NCI-H2171 (cell line): ENCODE data around the gene FGF14.
"Not testable (repeated sequence)": the region's sequence is repeated elsewhere in the genome, so short reads cannot be mapped to it uniquely, and the experiment has no call there.

ENCODE experiments used
- DNase-seq: peaks from one replicate; lab custom pipeline; 2025; lab: John Stamatoyannopoulos, UW

Gene FGF14

DNA sequence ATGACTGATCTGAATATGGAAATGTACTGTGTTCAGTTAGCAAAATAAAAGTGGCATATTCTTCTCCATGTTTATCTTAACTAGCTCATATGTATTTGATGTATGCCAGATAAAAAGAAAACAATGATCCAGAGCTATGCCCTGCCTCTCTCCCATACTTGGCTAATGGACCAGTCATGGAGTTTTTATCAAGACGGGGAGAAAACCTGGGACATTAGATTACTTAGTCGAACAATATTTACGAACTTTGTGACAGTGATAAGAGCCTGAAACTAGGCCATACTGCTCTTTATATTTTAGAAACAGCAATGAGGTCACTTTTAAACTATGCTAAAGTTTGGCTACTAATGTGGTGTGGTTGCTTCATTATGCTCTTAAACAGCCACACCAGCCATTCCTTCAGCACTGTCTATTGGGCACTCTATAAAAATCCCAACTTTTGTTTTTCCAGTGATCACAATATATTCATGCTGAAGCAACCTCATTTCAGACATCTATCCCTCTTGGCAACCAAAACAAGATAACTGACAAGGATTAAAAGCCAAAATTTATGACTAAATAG lies 265.0 kb downstream of the FGF14 start:
- no peak for DNase-seq

DNA sequence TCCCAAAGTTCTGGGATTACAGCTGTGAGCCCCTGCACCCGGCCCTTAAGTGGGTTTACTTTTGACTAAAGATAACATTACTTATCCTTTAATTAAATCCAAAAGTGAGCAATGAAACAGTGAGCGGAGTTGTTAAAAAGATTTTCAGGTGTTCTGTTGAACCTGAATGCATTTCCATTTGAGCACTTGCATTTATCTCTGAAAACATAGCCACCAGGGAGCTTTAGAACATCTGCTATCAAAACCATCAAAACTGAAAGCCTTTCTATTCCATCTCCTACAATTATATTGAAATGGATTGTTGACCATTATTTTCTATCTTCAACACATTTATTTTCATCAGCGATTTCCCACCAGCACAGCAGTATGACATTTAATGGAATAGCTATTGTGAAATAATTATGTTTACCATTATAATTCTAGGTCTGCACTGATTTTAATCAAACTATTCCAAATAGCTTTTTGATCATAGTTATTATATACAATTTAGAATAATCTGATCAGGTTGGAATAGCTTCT lies 269.0 kb downstream of the FGF14 start:
- no peak for DNase-seq

DNA sequence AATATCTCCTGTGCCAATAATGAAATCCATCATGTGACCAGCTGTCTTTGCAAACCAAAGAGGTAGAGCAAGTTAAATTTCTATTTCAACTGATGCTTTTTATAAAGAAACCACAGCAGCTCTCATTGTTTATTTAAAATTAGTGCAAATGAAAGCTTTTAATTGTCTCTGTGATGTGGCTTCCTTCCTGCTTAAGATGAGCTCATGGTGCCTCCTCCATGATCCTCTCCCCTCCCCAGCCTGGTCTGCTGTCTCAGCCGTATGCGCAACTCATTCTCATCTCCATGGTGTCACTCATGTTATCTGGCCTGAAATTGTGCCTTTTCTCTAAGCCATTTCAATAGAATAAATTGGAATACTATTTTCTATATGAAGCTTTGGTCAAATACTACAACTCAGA lies 270.6 kb downstream of the FGF14 start:
- no peak for DNase-seq

DNA sequence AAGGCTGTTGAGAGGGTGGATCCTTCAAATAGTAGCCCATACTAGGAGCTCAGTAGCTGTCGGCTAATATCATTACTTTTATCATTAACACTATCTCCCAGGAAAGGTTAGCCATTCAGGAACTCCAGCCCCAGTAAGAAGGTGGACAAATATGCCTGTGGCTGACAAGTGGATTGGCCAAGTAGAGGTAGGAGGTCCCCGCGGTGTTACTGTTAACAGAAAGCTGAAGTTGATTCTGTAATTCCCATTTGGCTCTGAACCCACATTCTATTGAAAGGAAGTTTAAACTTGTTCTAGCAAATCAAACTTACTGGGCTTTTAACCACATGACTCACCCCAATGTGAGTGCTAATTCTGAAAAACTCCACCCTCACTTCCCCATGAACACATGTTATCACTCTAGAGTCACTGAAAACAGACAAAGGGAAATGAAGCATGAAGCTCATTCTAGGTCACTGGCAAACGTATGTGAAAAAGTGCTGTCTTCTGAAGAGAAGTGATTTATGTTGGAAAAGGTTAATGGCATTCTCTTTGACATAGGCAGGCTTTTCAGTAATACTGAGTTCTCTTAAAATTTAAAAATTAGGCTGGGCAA lies 273.5 kb downstream of the FGF14 start:
- peak; percentile 3 for DNase-seq

DNA sequence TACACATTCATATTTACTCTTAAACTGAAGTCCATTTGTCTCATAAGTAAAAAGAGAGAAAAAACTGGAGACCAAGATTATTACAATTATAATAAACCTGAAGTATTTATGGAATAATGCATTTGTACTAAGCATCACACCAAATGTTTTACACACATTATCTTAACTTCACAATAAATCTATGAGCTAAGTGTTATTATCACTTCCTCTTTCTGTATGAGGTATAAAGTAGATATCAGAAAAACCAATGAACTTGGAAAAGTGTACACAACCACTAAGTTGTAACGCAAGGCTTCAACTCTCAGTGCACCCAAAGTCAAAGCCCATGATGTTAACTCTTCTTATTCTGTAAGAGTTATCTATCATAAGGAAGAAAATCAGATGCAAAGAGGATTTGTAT lies 274.7 kb downstream of the FGF14 start:
- DNase-seq = no peak

DNA sequence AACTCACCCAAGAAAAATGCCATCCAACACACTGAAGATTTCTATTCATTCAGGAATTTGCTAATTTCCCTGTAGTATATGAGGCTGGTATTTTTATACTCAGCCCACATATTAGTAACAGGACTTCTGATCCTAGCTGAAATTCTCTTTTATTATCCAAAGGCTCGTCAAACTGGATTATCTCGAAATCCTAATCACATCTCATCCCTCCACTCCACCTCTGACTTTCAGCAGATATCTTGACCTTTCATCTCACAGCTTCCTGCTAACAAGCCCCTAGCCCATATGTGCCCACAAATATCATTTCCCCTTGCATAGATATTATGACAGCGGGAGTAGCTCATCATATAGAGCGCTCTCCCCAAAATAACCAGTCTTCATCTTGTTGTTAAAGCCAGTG lies 279.7 kb downstream of the FGF14 start:
- DNase-seq = no peak

DNA sequence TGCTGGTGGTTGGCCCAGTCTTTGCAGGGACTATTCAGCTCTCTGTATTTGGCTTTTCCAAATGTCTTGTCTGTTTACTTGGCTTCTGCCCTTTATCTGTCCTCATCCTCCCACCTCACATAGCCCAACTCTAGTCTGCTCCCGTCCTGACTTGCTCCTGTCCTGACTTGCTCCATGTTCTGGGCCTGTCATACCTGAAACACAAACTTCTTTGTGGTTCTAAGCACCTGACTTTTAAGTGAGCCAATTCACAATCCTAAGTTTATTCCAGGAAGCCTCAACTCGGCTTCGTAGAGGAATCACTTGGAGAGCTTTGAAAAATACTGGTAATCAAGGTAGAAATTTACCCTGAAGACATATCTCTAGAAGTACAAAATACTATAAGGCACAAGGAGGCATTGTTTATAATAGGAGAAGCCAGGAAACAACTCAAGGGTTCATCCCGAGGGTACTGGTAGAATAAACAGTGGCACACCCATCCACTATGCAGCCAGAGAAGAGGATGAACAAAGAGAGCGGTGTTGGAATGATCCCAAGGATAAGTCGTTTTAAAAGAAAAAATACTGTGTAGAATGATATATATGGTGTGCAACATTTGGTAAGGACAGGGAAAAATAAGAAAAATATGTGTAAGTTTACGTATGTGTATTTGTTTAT lies 284.5 kb downstream of the FGF14 start:
- no peak for DNase-seq

DNA sequence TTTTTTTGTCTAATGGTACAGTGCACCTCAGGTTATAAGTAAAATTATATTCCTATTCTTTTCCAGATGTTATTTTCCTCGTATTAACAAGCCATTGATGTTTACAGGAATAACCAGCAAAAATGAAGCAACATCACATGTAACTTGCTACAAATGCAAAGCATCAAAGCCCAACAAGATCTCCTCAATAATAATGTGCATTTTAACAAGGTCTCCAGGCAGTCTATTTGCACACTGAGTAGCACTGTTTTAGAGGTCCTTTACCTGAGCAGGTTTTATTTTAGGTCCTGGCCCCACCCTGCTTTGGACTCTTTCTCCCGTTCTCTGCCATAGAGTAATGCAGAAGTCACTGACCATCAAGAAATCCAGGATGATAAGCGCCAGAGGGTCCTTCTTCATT lies 298.4 kb downstream of the FGF14 start:
- no peak for DNase-seq

DNA sequence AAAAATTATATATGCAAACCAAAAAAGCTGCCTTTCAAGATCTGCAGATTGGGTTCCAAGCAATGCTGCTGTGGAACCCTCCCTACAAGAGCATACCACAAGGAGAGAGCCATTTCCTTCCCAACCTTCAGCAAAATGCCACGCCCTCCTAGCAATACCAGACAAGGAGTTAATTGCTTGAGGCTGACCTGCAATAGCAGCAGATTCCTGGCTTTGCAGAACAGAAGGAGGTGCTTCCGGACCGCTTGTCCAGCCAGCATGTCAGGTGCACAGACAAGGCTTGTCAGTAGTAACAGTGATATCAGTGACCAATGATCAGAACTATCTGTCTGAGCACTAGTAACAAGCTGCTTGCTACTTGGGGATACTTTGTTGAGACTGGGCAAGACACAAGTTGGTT lies 301.6 kb downstream of the FGF14 start:
- no peak for DNase-seq

DNA sequence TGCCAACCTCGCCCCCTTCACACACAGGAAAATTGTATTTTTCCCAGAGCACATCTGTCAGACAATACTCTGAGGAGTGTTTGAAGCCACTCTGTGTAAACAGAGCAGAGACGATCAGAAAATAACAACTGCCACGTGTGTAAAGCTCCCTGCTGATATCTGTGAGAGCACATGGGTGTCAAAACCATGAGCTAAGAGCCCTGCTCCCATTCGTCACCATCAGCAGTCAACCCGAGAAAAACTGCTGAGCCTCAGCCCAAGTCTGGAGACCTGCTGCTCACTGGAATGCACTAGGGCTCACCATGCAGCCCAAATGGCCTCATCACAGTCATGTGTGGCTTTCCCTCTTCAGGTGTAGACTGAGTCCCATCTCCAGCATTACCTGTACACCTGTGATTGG lies 304.1 kb downstream of the FGF14 start:
- peak; percentile 68 for DNase-seq

DNA sequence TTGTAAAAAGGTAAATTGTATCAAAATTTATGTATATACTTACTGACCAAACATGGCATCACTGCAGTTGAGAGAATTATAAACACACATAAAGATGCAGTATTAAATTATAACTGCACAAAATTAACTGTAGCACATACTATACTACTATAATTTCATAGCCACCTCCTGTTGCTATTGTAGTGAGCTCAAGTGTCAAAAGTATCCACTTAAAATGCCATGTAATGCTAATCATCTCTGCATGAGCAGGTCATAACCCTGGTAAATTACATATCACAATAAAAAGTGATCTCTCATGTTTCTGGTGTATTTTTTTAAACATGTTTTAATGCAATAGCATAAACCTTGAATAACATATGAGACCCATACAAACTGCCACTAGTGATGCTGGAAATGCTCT lies 308.6 kb downstream of the FGF14 start:
- not testable (repeated sequence) for DNase-seq

DNA sequence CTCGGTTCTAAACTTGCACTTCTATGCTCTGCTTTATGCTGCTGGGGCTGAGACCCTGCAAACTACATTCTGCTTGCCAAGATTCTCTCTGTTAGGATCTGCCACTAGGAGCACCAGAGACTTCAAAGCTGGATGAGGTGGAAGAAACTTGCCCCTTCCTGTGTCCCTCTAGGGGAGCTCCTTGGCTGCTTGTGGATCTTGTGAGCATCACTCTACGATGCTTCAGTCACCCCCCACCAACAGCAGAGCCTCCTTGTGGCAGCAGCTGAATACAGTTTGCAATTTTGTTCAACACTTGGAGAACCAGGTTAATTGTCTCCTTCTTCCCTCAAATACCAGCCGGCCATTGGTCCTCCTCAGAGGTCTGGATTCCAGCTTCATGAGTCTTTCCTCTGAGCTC lies 310.6 kb downstream of the FGF14 start:
- no peak for DNase-seq

DNA sequence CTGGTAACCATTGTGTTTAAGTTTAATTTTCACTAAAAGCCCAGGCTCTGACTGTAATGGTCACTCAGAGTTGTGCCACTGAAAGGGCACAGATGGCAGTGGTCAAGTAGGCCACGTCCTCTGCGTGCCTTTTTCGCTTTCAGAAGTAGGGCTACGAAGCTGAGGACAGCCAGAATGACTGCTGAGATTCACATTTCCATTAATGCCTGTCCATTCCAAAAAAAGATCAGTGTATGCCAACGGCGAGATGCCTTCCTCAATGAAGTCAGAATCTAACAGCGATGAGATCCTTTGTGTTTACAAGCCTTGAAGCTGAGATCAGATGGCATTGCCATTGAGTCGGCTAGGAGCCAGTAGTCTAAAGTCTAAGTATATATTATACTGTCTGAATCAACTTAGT lies 311.3 kb downstream of the FGF14 start:
- DNase-seq = no peak

DNA sequence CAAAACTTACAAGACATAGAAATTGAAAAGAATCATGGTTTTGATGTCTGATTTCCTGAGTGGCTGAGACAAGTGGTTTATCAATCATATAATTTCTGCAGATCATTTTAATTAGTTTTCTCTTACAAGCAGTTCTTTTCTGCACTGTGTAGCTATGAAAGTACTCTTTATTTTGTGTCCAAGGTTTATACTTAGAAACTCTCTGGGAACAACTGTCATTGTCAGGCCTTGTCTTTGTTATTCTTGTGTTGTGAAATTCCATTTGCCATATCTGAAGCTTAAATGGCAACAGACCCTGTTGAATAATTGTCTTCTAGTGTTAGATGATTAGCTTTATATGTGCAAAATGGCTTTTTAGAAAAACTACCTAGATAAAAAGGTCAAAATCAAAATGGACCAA lies 312.1 kb downstream of the FGF14 start:
- DNase-seq = no peak

DNA sequence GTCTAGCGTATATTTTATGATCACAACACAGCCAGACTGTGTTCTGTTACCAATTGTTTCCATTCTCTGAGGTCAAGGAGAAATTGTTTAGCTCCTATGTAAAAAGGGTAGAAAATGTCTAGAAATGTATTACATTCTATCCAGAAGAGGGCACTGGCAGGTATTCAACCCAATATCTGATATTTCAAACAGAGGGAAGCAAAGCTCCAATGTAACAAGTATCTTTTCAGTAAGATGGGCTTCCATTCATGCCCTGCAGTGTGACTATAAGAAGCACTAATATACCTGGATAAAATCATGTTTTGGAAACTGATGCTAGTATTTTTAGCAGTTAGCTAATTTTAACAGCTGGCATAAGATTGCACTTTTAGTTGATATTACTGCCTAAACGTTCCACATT lies 312.7 kb downstream of the FGF14 start:
- DNase-seq = no peak

DNA sequence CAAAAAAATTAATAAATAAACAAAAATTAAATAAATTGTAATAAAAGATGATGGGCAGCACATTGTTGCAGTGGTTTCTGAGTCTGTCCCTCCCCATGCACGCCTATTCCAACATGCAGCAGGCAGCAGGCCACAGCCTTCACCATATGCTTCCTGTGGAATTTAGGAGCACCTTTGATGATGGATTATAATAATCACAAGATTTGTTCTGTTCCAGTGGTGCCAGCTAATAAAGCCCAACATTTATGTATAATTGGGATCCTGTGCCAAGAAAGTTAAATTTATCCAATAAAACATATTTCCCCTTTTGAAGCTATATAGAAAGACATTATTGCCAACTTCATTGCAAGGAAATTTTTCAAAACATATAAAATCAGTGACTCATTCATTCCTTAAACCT lies 328.6 kb downstream of the FGF14 start:
- DNase-seq = no peak

DNA sequence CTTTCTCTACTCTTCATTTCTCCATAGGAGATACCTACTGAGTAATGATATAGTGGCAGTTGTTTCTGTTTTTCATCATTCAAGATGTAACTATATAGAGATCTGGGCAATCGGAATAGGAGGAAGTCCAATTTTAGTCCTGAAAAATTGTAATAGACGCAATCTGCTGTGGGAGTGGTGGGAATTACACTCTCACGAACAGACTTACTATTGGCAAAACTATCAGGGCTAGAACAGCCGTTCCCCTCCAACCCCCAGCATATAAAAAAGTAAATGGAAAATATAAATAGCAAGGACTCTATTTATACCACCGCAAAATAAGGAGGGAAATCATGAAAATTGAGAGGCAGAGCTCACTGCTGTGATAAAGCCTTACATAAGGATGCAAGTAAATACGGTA lies 330.1 kb downstream of the FGF14 start:
- DNase-seq = no peak

DNA sequence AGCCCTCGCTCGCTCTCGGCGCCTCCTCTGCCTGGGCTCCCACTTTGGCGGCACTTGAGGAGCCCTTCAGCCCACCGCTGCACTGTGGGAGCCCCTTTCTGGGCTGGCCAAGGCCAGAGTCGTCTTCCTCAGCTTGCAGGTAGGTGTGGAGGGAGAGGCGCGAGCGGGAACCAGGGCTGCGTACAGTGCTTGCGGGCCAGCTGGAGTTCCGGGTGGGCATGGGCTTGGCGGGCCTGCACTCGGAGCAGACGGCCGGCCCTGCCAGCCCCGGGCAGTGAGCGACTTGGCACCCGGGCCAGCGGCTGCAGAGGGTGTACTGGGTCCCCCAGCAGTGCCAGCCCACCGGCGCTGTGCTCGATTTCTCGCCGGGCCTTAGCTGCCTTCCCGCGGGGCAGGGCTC lies 333.5 kb downstream of the FGF14 start:
- not testable (repeated sequence) for DNase-seq

DNA sequence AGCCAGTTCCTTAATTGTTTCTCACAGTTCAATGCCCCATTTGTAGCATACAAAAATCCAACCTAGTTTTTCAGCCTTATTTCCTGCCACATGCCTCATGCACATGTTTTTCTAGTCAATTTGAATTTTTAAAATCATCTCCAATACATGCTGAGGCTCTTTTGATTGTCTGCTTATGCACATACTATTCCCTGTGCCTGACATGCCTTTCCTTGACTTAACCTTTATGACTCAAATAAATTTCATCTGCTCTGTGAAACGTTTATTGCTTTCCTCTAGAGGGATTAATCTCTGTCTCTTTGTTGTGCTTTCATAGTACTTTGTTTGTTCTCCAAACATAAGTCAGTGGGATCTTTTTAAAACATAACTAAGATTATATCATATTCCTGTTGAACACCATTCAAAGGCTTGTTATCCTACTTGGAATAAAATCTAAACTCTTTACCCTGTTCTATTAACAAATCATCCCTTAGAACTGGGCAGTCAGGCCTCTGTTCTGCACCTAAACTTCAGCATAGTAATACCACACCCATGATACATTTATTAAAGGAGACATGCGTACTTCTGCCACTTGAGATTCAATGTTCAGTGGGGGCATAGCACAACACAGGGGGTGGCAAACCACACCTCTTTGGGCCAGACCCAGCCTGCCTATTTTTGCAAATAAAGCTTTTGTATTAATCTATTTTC lies 346.6 kb downstream of the FGF14 start:
- DNase-seq = no peak

DNA sequence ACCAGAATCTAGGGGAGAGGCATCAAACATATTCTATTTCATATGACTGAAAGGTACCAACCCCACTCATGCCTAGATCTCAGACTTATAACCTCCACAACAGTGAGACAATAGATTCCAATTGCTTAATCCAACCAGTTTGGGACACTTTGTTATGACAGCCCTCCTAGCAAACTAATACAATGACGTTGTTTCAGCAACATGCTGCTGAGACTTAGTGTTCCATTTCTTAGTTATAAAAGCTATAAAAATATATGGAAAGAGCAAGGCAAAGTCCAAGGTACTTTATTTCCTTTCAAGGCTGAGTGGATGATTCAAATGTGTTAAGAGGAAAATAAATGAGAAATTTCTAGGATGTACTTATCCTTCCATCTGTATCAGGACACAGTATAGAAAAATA lies 352.0 kb downstream of the FGF14 start:
- DNase-seq = no peak

DNA sequence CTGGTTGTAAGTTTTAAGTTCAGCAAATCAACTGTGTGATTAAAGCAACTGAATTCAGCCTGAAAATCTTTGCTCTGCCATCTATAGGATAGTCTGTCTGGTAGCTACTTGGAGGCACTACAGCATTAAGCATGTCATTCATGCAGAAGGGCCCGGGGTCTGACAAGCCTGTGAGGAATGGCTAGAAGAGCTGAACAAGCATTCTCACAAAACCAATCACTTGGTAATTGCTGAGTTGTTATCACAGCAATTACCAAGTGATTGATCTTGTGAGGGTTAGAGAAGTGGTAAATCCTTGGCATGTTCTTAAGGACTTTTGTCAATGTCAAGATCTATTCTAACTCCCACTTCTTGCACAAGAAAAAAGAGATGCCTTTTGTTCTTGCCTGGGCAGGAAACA lies 356.1 kb downstream of the FGF14 start:
- no peak for DNase-seq

DNA sequence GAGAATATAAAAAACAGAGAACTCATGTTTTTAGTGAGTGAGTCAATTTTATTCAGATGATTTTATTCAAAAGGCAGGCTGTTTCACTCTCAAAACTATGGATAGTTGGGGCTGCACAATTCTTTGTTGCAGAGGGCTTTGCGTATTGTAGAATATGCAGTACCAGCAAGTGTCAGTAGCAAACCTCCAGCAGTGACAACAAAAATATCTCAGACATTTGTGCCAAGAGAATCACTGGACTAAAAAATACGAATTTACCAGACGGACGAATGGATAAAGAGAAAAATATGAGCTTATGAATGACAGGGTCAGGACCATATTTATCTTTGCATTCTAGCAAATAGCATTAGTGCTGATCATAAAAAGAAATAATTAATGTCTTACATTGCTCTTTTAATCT lies 359.1 kb downstream of the FGF14 start:
- DNase-seq = no peak

DNA sequence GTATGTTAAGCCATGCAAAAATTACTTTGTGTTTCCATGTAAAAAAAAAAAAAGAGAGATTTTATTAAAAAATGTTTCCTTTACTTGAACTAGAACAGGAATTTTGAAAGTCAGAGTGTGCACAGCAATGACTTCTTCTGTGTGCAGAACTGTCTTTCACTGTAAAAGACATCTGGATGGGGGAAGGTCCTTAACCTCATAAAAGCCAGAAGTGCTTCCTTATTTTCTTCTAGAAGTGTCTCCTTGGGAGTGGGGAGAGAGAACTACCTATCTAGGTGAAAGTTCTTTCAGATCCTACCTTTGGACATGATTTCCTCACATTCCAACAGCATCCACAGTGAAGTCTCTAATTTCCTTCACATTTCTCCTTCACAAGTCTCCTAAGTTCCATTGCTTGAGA lies 360.3 kb downstream of the FGF14 start:
- no peak for DNase-seq
